NB4 (cell line): ENCODE data around the gene SH3BGRL3.
A peak's percentile ranks its signal among the peaks of the same experiment; 100 is the strongest.

Experiments
- DNase-seq: peaks from one replicate; pipeline ENCODE4 v3.0.0; 2010; ENCODE audit warnings: low read depth
- H3K4me3 ChIP-seq: one replicate; pipeline ENCODE4 v1.5.1; 2011; ENCODE audit warnings: mild to moderate bottlenecking, low read depth, low read length, moderate library complexity
- CTCF ChIP-seq: IDR thresholded peaks from one replicate; pipeline ENCODE4 v1.5.1; 2012; ENCODE audit warnings: low read depth, low read length
- MAX ChIP-seq: IDR thresholded peaks from 2 replicates; pipeline ENCODE4 v1.6.1; 2011; ENCODE audit warnings: low read depth, low read length
- MYC ChIP-seq: IDR thresholded peaks from 2 replicates; pipeline ENCODE4 v1.6.1; 2011; ENCODE audit warnings: low read depth, low read length
- POLR2A ChIP-seq: IDR thresholded peaks from 2 replicates; pipeline ENCODE4 v1.6.1; 2011; ENCODE audit warnings: mild to moderate bottlenecking; ENCODE audit not compliant: insufficient read length; ENCODE audit errors: extremely low read depth

The SH3BGRL3 gene

GRCh38 chr1:26315874-26316850 lies 36.3 kb downstream of the SH3BGRL3 start:
- TF ChIP-seq CTCF (no peak), MAX (no peak), POLR2A (no peak), MYC (no peak)
- H3K4me3 ChIP-seq: no peak overlapping the region
- peak; percentile 23 for DNase-seq

GRCh38 chr1:26317146-26317545 lies 37.3 kb downstream of the SH3BGRL3 start:
- H3K4me3 ChIP-seq: no peak overlapping the region
- no peak for DNase-seq
- TF ChIP-seq MYC (no peak), MAX (no peak), CTCF (no peak), POLR2A (no peak)

- DNase-seq: peak; percentile 62
- TF ChIP-seq POLR2A (no peak), MYC (no peak), MAX (no peak), CTCF (no peak)
- no peak within 1 kb of the TSS for H3K4me3 ChIP-seq
These were observed 37.9 kb downstream of the SH3BGRL3 start, which contains the start of gene CD52 for GRCh38 chr1:26317612-26318337. TSS of gene CD52 (plus strand) at chr1:26317958. CDS start at chr1:26318018, 60 bp downstream.

GRCh38 chr1:26318338-26319064 lies 38.6 kb downstream of the SH3BGRL3 start:
- TF ChIP-seq MAX (no peak), POLR2A (no peak), CTCF (no peak), MYC (no peak)
- H3K4me3 ChIP-seq: no peak overlapping the region
- peak; percentile 20 for DNase-seq

- no peak for TF ChIP-seq POLR2A
- TF ChIP-seq CTCF: no peak
- no peak for TF ChIP-seq MAX
- no peak for TF ChIP-seq MYC
- no peak overlapping the region for H3K4me3 ChIP-seq
- no peak for DNase-seq
These were observed 41.0 kb downstream of the SH3BGRL3 start for GRCh38 chr1:26320896-26321295.
